Amniotic stem cell (primary cell): Measurements from ENCODE around the gene PARD3B.
"Not testable (repeated sequence)": the region's sequence is repeated elsewhere in the genome, so short reads cannot be mapped to it uniquely, and the experiment has no call there.

Experiments used
- DNase-seq: peaks from one replicate; lab custom pipeline; 2025; lab: John Stamatoyannopoulos, UW

Gene PARD3B

DNA sequence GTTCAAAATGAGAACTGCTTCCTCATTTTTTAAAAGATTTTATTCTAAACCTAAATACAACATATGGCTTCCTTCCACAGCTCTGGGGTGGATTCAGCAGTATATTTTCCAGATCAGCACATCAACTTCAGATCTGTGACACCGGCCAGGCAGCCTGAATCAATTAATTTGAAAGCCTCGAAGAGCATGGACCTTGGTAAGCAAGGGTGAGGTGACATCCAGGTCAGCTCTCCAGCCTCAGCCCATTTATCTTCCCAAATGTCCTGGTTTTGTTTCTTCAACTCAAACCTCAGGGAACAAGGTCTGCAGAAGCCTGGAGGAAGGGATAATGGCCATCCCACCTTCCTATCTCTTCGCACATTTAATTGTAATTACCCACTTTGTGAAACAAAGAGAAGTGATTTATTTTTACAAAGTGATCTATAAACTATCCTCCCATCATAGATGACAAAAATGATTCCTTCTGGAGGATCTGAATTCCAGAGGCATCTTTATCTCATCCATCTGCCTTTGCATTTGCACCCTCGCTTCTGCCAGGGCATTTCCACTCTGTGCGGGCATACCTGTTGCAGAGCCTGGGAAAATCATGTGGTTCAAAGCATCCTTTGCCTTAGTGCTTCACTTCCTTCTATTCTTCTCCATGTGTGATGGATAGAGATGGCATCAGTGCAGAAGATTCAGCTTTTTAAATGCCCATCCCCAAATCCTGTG is 648.0 kb downstream of the PARD3B start:
- DNase-seq = no peak

DNA sequence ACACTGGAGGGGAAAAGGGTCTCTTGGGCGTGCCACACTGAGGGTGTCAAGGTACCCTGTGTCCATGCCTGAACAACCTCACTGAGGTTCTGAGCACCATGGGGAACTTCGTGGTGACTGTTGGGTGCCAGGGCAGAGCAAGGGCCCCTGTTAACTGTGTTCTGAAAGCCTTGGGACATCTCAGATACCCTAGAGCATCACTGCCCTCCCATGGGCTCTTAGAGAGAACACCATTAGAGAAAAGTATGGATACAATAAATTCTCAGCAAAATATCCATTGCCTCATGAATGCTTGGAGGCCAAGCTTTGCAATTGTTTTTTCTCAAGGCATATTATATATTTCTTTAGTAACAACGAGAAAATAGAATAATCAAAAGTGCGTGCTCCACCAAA is 648.6 kb downstream of the PARD3B start:
- no peak for DNase-seq

DNA sequence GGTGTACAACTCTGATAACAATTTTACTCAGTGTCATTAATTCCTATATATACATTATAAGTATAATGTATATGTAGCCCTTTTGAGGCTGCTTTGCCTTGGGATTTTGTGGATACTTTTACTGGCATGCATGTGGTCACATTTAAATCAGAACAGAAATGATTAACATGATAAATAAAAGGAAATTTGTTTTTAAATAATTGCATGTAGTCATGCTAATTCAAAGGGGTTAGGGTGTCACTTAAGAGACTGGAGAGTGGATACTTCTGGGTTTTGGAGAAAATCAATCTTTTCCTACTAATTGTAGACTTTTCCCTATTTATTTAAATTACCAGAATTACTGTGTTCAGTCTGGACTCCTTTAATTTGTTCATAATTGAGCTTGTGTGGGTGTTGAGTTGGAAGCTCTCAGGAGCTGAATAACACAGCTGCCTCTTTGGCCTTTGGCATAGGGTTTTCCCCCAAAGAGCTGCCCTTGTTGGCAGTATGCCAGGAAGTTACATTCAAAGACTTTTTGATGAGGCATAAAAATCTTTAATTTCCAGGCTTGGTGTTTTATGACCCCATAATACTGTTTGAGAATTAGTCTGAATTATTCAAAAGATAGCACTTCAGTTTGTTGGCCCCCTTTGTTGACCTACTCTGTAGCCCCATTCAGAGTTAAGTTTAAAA is 652.3 kb downstream of the PARD3B start:
- no peak for DNase-seq

DNA sequence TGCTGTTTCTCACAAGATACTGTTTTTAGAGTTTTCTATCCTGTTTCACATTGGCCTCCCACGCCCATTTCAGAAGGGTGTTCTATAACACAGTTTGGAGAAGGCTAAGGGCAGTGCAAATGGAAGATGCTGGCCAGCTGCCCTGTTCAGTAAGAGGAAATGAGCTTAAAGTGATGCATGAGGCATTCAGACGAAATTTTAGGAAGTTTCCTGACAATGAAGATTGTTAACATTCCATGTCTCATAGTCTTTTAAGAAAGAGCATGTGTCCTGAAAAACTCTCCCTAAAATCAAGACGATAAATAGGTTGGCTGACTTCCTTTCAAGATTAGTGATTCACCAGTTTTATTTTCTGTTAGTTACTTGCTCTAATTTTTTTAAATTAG is 652.9 kb downstream of the PARD3B start:
- DNase-seq = peak; percentile 11

DNA sequence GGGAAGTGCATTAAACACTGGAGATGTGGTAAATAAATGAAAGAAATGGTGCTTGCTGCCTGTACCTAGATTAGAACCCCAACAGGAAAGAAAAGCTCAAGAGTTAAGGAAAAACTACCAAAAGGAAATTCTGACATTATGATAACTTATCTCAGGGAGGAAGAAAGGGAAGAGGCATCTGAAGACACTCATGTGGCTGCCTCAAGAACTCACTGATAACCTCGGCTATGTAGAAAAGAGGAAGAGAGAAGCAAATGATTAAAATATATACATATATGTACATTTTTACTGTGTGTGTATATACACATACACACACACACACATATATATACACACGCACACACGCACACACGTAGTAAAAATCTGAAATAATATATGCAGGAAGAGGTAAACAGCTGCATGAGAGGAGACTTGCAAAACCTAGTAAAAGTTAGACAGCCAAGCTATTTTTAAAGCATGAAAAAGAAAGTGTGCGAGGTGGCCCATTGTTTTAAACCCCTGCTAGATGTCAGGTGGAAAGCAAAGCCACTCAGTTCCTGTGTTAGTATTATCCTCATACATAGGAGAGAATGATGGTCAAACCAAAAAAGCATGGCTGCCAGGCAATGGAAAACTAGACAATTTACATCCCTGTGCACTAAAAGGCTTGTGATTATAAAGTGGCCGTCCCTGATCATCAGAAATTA is 654.0 kb downstream of the PARD3B start:
- DNase-seq = no peak

DNA sequence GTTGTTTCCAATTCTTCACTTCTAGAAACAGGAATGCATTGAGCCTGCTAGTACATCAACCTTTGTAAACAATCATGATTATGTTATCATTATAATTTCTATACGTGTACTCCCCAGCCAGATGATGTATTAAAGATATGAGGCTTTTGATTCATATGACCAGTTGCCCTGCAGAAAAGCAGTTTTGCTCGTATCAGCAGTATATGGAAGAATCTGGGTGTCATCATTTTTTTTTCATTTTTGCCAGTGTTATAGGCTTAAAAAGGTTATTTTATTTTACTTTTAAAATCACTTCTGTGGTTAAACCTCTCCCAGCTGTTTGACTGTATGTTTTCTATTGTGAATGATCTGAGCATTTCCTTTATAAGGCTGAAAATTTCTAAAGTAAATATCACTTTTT is 665.2 kb downstream of the PARD3B start:
- DNase-seq = no peak

DNA sequence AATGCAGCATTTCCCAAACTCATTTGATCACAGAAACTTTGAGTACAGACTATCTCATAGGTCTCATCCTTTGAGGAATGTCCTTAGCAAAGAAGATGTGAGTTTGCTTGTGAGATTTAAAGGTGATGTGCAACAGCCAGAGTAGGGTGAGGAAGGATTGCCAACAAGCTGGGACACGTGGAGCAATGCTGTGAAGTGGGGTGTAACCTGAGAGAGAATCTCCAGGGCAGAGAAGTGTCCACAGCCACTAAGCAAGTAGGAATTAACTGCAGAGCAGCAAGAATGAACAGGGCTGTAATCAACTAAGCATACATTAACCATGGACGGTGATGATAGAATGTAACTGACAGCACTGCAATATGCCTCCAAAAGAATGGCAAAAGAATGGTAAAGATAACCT is 667.1 kb downstream of the PARD3B start:
- no peak for DNase-seq

DNA sequence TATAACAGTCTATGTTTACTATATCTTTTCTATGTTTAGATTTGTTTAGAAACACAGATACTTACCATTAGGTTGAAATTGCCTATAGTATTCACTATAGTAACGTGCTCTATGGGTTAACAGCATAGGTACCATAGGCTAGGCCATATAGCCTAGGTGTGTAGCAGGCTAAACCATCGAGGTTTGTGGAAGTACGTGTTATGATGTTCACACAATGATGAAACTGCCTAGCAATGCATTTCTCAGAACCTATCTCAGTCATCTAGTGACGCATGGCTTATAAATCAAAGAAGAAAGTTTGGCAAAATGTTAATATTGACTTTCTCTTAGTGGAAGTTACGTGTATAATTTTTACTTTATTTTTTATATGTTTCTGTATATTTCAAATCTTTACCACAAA is 670.8 kb downstream of the PARD3B start:
- DNase-seq = no peak

DNA sequence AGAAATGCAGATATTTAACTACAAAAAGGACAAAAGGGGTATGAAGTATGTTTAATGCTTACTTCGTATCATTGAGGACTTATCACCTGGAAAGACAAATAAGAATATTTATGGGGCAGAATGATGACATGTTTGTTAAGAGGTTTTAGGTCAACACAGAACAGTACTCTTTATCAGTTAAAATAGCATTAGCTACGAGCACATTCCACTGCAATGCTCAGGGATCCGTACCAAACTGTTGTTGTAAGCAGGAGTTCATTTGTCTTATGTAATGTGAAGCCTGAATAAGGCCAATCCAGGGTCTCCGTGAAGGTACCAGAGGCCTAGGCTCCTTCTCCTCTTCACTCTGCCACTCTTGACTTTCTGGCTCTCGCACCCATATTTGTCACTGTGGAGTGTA is 671.3 kb downstream of the PARD3B start:
- no peak for DNase-seq

DNA sequence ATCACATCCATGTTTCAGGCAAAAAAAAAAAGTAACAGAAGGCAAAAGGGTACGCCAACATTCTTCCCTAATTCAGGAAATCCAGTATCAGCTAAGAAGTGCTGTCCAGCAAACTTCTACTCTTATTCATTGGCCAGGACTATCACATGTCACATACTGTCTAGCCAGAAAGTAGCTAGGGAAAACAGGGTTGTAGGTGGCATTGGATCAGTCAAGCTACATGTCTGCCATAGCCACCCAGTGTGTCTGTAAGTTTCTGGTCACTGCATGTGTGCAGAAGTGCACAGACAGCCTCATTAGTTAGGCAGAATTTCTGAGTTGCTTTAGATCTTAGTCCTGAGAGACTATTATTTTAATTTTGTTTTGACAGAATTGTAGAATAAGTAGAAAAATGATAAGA is 671.7 kb downstream of the PARD3B start:
- no peak for DNase-seq

DNA sequence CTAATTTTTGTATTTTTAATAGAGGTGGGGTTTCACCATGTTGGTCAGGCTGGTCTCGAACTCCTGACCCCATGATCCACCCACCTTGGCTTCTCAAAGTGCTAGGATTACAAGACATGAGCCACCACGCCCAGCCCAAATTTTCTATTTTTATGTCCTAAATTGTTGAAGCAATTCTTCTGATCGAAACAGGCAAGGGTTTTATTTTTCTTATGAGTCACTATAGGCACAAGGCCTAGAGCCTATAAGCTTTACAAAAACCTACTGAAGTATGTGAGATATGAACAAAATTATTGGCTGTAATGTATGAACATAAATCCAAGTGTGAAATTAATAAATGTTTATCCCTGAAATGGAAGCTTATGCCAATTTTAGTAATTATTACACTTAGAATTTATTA is 672.8 kb downstream of the PARD3B start:
- peak; percentile 7 for DNase-seq

DNA sequence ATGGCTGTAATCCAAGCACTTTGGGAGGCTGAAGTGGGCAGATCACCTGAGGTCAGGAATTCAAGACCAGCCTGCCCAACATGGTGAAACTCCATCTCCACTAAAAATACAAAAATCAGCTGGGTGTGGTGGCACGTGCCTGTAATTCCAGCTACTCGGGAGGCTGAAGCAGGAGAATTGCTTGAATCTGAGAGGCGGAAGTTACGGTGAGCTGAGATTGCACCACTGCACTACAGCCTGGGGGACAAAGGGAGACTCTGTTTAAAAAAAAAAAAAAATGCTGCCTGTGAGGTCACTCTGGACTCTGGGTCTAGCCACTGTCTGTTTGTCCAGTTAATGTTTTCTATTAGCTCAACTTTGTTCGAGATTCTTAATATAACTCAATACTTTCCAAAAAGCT is 673.5 kb downstream of the PARD3B start:
- DNase-seq = not testable (repeated sequence)

DNA sequence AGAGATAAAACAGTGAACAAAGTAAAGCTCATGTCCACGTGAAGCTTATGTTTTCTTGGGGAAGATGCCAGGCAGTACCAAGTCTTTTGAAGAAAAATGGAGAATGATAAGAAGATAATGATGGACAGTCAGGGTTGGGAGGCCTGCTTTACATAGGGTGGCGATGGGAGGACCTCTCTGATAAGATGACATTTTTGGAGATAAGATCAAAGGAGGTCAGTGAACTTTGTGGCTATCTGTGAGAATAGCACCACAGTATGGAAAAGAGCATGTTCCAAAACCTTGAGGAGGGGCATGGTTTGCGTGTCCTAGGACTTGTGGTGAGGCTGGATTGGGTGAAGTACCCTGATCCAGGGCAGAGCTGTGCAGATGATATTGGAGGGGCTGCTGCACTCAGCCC is 675.3 kb downstream of the PARD3B start:
- DNase-seq = no peak

DNA sequence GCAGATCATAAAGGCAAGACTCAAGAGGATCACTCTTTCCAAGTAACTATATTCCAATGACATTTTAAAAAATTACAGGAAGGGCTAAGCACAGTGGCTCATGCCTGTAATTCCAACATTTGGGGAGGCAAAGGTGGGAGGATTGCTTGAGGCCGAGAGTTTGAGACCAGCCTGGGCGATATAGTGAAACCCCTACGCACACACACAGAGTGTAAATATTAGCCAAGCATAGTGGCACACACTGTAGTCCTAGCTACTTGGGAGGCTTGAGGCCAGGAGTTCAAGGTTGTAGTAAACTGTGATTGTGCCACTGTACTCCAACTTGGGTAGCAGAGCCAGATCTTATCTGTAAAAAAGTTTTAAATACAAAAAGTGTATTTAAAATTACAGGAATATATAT is 686.8 kb downstream of the PARD3B start:
- DNase-seq = no peak

DNA sequence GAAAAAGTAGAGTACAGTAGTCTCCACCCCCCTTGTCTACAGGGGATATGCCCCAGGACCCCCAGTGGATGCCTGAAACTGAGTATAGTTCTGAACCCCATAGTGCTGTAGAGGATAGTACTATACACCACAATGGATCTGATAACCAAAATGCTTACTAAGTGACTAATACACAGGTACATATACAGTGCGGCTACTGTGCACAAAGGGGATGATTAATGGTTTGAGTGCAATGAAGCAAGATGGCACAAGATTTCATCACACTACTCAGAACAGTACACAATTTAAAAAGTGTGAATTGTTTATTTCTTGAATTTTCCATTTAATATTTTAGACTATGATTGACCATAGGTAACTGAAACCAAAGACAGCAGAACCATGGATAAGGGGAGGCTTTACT is 690.2 kb downstream of the PARD3B start:
- no peak for DNase-seq

DNA sequence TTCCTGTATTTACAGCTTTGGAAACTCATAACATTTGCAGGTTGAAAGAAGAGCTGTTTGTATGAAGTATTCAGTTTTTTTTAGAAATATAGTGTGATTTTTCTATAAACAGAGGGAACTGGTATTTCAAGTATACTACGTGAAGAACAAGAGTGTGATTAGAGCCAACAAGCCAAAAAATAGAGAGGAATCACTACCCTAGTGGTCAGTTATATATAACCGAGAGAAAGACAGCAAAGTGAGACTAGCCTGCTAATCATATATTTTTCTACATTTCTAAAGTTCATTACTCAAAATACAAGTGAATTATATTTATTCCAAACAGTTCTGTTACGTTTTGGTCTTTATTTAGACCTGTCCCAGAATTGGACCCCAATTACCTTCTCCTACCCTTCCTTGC is 692.2 kb downstream of the PARD3B start:
- no peak for DNase-seq

DNA sequence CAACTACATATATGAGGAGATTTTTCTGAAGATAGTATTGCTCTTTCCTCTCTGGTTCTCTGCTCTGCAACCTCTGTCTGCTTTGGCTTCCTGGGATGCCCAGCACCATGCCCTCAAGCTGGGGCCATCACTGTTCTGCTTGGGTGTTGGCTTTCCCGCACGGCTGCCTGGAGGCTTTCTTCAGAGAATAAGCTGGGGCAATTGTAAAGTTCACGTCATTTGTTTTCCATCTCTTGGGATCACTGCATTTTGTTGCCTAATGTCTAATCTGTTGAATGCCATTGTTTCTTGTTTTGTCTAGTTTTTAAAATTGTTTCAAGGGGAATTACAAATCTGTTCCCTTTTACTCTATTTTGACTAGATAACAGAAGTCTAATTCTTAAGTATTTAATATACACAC is 699.7 kb downstream of the PARD3B start:
- no peak for DNase-seq

DNA sequence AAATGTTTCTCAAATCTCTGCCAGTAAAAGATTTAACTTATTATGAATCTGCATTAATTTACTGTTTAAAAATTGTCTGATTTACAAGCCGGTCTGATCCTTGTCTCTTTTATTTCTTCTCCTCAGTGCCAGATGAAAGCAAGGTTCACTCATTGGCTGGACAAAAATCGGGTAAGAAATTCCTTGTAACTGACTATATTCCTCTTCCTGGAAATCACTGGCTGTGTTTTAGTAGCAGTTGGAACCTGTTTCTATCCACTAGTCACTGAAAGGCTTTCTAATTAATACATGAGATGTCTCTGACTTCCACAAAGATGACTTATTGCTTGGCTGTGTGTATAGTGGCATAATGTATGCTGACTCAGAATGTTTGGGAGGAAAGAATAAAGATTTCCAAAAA is 700.4 kb downstream of the PARD3B start:
- DNase-seq = peak; percentile 18

DNA sequence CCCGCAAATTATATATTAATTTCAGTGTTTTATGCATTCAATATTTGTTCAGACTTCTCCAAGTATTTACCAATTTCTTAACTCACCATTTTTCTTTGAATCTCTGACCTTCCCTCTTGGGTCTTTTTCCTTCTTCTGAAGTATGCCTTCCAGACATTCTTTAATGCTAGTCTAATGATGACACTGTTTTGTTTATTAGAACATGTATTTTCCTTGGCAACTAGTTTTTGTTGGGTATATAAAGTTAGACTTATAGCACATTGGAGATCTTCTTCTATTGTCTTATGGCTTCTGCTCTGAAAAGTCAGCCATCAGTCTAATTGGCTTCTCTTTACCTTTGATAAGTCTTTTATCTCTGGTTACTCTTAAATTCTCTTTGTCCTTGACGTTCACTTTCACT is 713.8 kb downstream of the PARD3B start:
- no peak for DNase-seq

DNA sequence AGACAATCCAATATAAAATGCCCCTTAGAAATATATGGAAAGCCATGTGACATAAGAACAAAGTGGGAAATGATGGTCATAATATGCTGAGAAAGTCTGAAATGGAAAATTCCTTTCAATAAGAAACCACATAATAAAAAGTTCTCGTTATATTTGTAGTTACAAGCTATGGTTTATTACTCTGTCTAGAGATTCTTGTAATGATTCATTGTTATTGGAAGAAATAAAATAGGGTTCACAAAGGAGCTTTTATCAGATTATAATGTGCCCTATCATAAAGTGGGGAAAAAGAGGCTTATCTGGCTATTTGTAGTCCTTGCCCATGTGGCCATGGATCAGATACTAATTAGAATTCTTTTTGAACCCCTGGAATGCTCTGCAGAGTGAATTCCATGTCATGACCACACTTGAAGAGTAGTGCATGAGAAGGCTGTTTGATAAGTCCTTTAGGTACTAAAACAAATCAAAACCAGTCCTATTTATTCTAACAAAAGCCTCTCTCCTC is 716.3 kb downstream of the PARD3B start:
- no peak for DNase-seq

DNA sequence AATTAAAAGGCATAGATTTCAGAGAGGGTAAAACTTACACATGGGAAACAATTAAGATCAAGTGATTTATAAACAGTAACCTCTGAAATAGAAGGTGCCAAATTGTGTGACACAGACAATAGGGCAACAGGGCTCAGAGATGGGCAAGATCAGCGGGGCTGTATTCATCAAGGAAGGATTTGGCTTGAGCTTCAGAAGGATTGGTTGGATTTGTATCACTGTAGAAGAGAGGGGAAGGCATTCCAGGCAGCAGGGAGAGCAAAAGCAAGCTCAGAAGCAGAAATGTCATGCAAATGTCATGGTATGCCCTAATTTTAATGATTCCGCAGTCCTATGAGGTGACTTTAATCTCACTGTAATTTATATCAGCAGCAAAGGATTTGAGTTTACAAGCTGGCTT is 722.0 kb downstream of the PARD3B start:
- DNase-seq = no peak

DNA sequence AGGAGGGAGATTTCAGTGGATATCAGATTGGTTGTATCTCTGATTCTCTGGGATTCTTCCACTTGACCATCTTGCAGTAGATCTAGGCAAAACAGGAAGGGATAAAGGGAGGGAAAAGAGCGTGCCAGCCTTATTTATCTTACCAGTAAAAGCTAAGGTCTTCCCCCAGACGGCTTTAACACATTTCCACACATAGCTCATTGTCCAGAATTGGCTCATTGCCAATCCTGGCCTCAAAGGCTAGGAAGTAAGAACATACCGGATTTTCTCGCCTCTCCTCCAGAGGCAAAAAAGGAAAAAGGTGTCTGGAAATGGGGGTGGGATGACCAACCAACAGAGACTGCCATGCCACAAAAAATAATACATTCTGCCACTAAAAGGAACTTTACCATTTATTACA is 725.4 kb downstream of the PARD3B start:
- no peak for DNase-seq

DNA sequence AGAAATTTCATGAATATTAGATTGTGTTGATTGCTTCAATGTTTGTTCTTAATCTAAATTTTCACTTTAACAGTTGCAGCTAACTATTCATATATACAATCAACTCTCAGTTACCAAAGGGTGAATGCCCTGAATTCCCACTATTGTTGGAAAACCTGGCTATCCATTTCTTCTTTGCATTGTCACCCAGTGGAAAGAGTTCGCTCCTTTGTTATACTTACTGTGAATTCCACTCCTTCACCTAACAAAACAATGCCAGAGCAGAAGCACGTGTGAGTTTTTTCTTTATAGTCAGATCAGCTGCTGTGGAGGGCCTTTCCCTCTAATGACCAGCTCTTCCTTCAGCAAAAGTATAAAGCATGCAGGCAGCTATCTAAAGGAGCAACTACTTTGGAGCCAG is 727.9 kb downstream of the PARD3B start:
- DNase-seq = no peak
